ENCODE results near the gene CIAO3.

GRCh38 chr16:770411-770810 is 29.6 kb upstream of the CIAO3 start:
- TF ChIP-seq POLR2A (IDR thresholded peaks at IDR 0.05; ENCODE audit: low read length) (no peak), GATA1 (IDR thresholded peaks at IDR 0.05; ENCODE audit: low read depth, low read length) (no peak)
